Measurements from ENCODE around the gene PAGE2B. TPM values are rescaled to one million over a fixed set of nuclear protein-coding genes. Genes with fewer than 3 reads are reported as not detected.

PAGE2B gene
- total RNA-seq, 1 donor from 2014 or later, result not detected

- Histone ChIP-seq H3K4me3 (ENCODE audit: insufficient read depth, low read depth, low read length) (no peak overlapping the region), H3K4me2 (ENCODE audit: low read length) (no peak overlapping the region), H3K27ac (ENCODE audit: low read depth, low read length) (no peak overlapping the region), H3K27me3 (ENCODE audit: insufficient read depth, low read length) (no peaks in the 10 kb centered on the region), H3K4me1 (ENCODE audit: insufficient read depth, low read length) (no peaks in the 10 kb centered on the region), H4K20me1 (ENCODE audit: insufficient read depth, low read length) (no peaks in the 10 kb centered on the region), H3K9ac (ENCODE audit: low read length) (no peak overlapping the region), H3K36me3 (ENCODE audit: insufficient read depth, low read length) (no peaks in the 10 kb centered on the region), H3K79me2 (ENCODE audit: insufficient read depth, low read length) (no peaks in the 10 kb centered on the region), H3K9me3 (ENCODE audit: insufficient read depth, low read depth, low read length) (no peaks in the 10 kb centered on the region), H2AFZ (ENCODE audit: low read depth, low read length) (no peak overlapping the region)
- DNase-seq (ENCODE audit: low read depth) (peak; percentile 6), FAIRE-seq (peak; percentile 94)
- no peak overlapping the region for H3K4me3 Mint-ChIP-seq (ENCODE audit: unreplicated experiment)
- no peak for TF ChIP-seq EZH2 (IDR thresholded peaks at IDR 0.05; ENCODE audit: insufficient read depth, low read length)
- no peak for TF ChIP-seq CTCF (IDR thresholded peaks at IDR 0.05; ENCODE audit: insufficient read depth, low read depth, low read length)
- H3K27ac Mint-ChIP-seq (ENCODE audit: unreplicated experiment), result no peak overlapping the region
- peaks cover 2% of the 10 kb centered on the region for H3K4me1 Mint-ChIP-seq (ENCODE audit: low read depth, unreplicated experiment)
- no peaks in the 10 kb centered on the region for H3K27me3 Mint-ChIP-seq (ENCODE audit: low read depth, unreplicated experiment)
- H3K9me3 Mint-ChIP-seq (ENCODE audit: unreplicated experiment), result no peaks in the 10 kb centered on the region
- no peaks in the 10 kb centered on the region for H3K36me3 Mint-ChIP-seq (ENCODE audit: low read depth, unreplicated experiment)
Observed at GRCh38 chrX:55120761-55121358, 46.0 kb downstream of the PAGE2B start.

- Histone ChIP-seq H3K9me3 (ENCODE audit: insufficient read depth, low read depth, low read length) (no peaks in the 10 kb centered on the region), H4K20me1 (ENCODE audit: insufficient read depth, low read length) (no peaks in the 10 kb centered on the region), H3K9ac (ENCODE audit: low read length) (no peak overlapping the region), H3K27me3 (ENCODE audit: insufficient read depth, low read length) (no peaks in the 10 kb centered on the region), H3K4me1 (ENCODE audit: insufficient read depth, low read length) (no peaks in the 10 kb centered on the region), H3K36me3 (ENCODE audit: insufficient read depth, low read length) (no peaks in the 10 kb centered on the region), H3K27ac (ENCODE audit: low read depth, low read length) (no peak overlapping the region), H3K4me3 (ENCODE audit: insufficient read depth, low read depth, low read length) (no peak overlapping the region), H3K4me2 (ENCODE audit: low read length) (no peak overlapping the region), H2AFZ (ENCODE audit: low read depth, low read length) (no peak overlapping the region), H3K79me2 (ENCODE audit: insufficient read depth, low read length) (no peaks in the 10 kb centered on the region)
- Mint-ChIP-seq H3K4me1 (ENCODE audit: low read depth, unreplicated experiment) (peaks cover 2% of the 10 kb centered on the region), H3K27ac (ENCODE audit: unreplicated experiment) (no peak overlapping the region), H3K4me3 (ENCODE audit: unreplicated experiment) (no peak overlapping the region), H3K9me3 (ENCODE audit: unreplicated experiment) (no peaks in the 10 kb centered on the region), H3K36me3 (ENCODE audit: low read depth, unreplicated experiment) (no peaks in the 10 kb centered on the region), H3K27me3 (ENCODE audit: low read depth, unreplicated experiment) (no peaks in the 10 kb centered on the region)
- no peak for DNase-seq (ENCODE audit: low read depth)
- no peak for TF ChIP-seq CTCF (IDR thresholded peaks at IDR 0.05; ENCODE audit: insufficient read depth, low read depth, low read length)
- no peak for TF ChIP-seq EZH2 (IDR thresholded peaks at IDR 0.05; ENCODE audit: insufficient read depth, low read length)
- no peak for FAIRE-seq
Observed at GRCh38 chrX:55123900-55124299, 49.1 kb downstream of the PAGE2B start.

- Histone ChIP-seq H2AFZ (ENCODE audit: low read depth, low read length) (no peak overlapping the region), H3K4me2 (ENCODE audit: low read length) (no peak overlapping the region), H3K27ac (ENCODE audit: low read depth, low read length) (no peak overlapping the region), H3K9me3 (ENCODE audit: insufficient read depth, low read depth, low read length) (no peaks in the 10 kb centered on the region), H4K20me1 (ENCODE audit: insufficient read depth, low read length) (no peaks in the 10 kb centered on the region), H3K27me3 (ENCODE audit: insufficient read depth, low read length) (no peaks in the 10 kb centered on the region), H3K79me2 (ENCODE audit: insufficient read depth, low read length) (no peaks in the 10 kb centered on the region), H3K4me3 (ENCODE audit: insufficient read depth, low read depth, low read length) (no peak overlapping the region), H3K4me1 (ENCODE audit: insufficient read depth, low read length) (no peaks in the 10 kb centered on the region), H3K36me3 (ENCODE audit: insufficient read depth, low read length) (no peaks in the 10 kb centered on the region), H3K9ac (ENCODE audit: low read length) (no peak overlapping the region)
- H3K27ac Mint-ChIP-seq (ENCODE audit: unreplicated experiment), result no peak overlapping the region
- H3K9me3 Mint-ChIP-seq (ENCODE audit: unreplicated experiment), result no peaks in the 10 kb centered on the region
- no peak overlapping the region for H3K4me3 Mint-ChIP-seq (ENCODE audit: unreplicated experiment)
- H3K36me3 Mint-ChIP-seq (ENCODE audit: low read depth, unreplicated experiment), result no peaks in the 10 kb centered on the region
- H3K4me1 Mint-ChIP-seq (ENCODE audit: low read depth, unreplicated experiment), result no peaks in the 10 kb centered on the region
- TF ChIP-seq CTCF (IDR thresholded peaks at IDR 0.05; ENCODE audit: insufficient read depth, low read depth, low read length) (no peak), EZH2 (IDR thresholded peaks at IDR 0.05; ENCODE audit: insufficient read depth, low read length) (no peak)
- DNase-seq (ENCODE audit: low read depth) (no peak), FAIRE-seq (no peak)
- peaks cover 5% of the 10 kb centered on the region for H3K27me3 Mint-ChIP-seq (ENCODE audit: low read depth, unreplicated experiment)
Observed at GRCh38 chrX:55127692-55128091, 52.9 kb downstream of the PAGE2B start.

Measured in astrocyte (in vitro differentiated cells and primary cell).